Calu3 (cell line): ENCODE measurements around the gene RIMKLB. TPM values are rescaled to one million over a fixed set of nuclear protein-coding genes. Genes with fewer than 3 reads are reported as not detected.

ENCODE experiments used
- BruUV-seq: library from RNA; stranded (reverse); fragments of 400-500 nt; replicated peaks from 2 replicates; lab custom pipeline; 2021; lab: Mats Ljungman, UMichigan
- CTCF ChIA-PET: fragments of 300-600 bp; sonication (Branson Sonifier 250); formaldehyde crosslinking; loops from one replicate; lab custom pipeline; 2022; ENCODE audit warnings: antibody characterized with exemption; lab: Charles Lee
- DNase-seq: peaks from one replicate; pipeline ENCODE4 v3.0.0; 2022
- H3K27ac Mint-ChIP-seq: one replicate; pipeline ENCODE4 v1.8.0; 2022; ENCODE audit warnings: mixed read lengths; ENCODE audit not compliant: unreplicated experiment
- H3K27me3 Mint-ChIP-seq: one replicate; pipeline ENCODE4 v1.8.0; 2022; ENCODE audit warnings: mixed read lengths; ENCODE audit not compliant: unreplicated experiment
- H3K36me3 Mint-ChIP-seq: one replicate; pipeline ENCODE4 v1.8.0; 2022; ENCODE audit warnings: mild to moderate bottlenecking, moderate library complexity, mixed read lengths; ENCODE audit not compliant: insufficient read depth, unreplicated experiment
- H3K4me1 Mint-ChIP-seq: one replicate; pipeline ENCODE4 v1.8.0; 2022; ENCODE audit warnings: mild to moderate bottlenecking, low read depth, mixed read lengths; ENCODE audit not compliant: unreplicated experiment
- H3K4me3 Mint-ChIP-seq: one replicate; pipeline ENCODE4 v1.8.0; 2022; ENCODE audit warnings: mild to moderate bottlenecking, low read depth, moderate library complexity, mixed read lengths; ENCODE audit not compliant: unreplicated experiment
- H3K9me3 Mint-ChIP-seq: one replicate; pipeline ENCODE4 v1.8.0; 2022; ENCODE audit warnings: low read depth, mixed read lengths; ENCODE audit not compliant: unreplicated experiment
- intact Hi-C: fragments of 100-400 bp; cut with micrococcal nuclease; formaldehyde crosslinking; loops from one replicate; pipeline ENCODE4 v1.10.0; 2022; ENCODE audit not compliant: unreplicated experiment
- total RNA-seq: library from RNA; stranded (reverse); gene quantifications from 2 replicates; pipeline ENCODE4 v1.2.3, GENCODE V29; 2022
- TF ChIP-seq, protein P1 (sequence below): fragments of 200-600 bp; IDR thresholded peaks from one replicate; pipeline ENCODE4 v1.8.0; 2022; ENCODE audit warnings: antibody characterized with exemption; ENCODE audit not compliant: unreplicated experiment

RIMKLB gene
- total RNA-seq, 1 experiment from 2014 or later, result 36.3 TPM

DNA sequence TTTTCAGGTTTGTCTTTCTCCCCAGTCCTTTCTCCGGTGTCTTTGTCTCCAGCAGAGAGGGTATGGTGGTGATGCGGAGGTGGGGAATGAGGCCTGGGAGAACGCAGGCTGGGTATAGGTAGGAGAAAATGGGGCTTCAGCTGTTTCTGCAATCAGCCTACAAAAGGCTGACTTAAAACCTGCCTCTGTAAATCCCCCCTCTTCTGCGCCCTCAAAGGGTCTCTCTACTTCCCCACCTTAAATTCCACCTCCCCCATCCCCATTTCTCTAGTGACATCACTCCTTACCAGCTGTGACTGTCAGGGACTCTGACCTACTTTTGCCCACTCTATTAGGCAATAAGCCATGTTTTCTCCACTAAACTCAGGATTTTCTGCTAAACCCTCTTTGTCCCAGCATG lies 8.1 kb upstream of the RIMKLB start:
- H3K4me3 Mint-ChIP-seq, result no peak overlapping the region
- BruUV-seq, result no TSS peak
- intact Hi-C loops, result no loop called here
- DNase-seq, result no peak
- TF ChIP-seq, protein P1, sequence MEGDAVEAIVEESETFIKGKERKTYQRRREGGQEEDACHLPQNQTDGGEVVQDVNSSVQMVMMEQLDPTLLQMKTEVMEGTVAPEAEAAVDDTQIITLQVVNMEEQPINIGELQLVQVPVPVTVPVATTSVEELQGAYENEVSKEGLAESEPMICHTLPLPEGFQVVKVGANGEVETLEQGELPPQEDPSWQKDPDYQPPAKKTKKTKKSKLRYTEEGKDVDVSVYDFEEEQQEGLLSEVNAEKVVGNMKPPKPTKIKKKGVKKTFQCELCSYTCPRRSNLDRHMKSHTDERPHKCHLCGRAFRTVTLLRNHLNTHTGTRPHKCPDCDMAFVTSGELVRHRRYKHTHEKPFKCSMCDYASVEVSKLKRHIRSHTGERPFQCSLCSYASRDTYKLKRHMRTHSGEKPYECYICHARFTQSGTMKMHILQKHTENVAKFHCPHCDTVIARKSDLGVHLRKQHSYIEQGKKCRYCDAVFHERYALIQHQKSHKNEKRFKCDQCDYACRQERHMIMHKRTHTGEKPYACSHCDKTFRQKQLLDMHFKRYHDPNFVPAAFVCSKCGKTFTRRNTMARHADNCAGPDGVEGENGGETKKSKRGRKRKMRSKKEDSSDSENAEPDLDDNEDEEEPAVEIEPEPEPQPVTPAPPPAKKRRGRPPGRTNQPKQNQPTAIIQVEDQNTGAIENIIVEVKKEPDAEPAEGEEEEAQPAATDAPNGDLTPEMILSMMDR, result no peak
- H3K9me3 Mint-ChIP-seq, result no peaks in the 10 kb centered on the region
- H3K36me3 Mint-ChIP-seq, result no peaks in the 10 kb centered on the region
- H3K27ac Mint-ChIP-seq, result no peak overlapping the region
- CTCF ChIA-PET, result interaction anchor here (0.6 kb wide), 1 partner anchor 31 kb away, joined by 3 read pairs; no protein-coding TSS in a partner anchor
- H3K27me3 Mint-ChIP-seq, result no peaks in the 10 kb centered on the region
- H3K4me1 Mint-ChIP-seq, result no peaks in the 10 kb centered on the region

GRCh38 chr12:8692573-8692972 lies 5.2 kb upstream of the RIMKLB start:
- CTCF ChIA-PET, result interaction anchor here (0.8 kb wide), 1 partner anchor 308 kb away, joined by 3 read pairs; no protein-coding TSS in a partner anchor
- DNase-seq, result no peak
- Mint-ChIP-seq H3K27me3 (no peaks in the 10 kb centered on the region), H3K4me1 (peaks cover 10% of the 10 kb centered on the region), H3K27ac (no peak overlapping the region), H3K36me3 (peaks cover 12% of the 10 kb centered on the region), H3K9me3 (no peaks in the 10 kb centered on the region), H3K4me3 (no peak overlapping the region)
- TF ChIP-seq, protein P1, result no peak
- intact Hi-C loops, result no loop called here
- BruUV-seq, result no TSS peak

DNA sequence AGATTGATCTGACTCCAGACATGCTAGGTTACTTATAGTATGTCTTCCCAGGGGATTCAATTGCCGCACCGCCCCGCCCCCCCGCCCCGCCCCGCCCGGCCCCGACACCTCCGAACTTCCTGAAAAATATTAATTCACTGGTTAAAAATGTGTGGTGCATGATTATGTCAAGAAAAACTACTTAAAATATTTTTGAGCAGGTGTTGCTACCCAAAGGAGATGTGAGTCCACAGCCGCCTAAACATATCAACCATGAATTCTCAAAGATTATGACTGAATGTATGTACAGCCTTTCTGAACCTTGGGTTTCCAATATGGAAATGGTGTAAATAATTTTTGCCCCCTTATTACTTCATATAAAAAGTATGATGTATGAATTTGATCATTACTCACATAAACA lies 2.7 kb upstream of the RIMKLB start:
- no peak overlapping the region for H3K27ac Mint-ChIP-seq
- peaks cover 28% of the 10 kb centered on the region for H3K36me3 Mint-ChIP-seq
- peaks cover 19% of the 10 kb centered on the region for H3K4me1 Mint-ChIP-seq
- CTCF ChIA-PET, result no interaction called here
- DNase-seq, result no peak
- H3K27me3 Mint-ChIP-seq, result no peaks in the 10 kb centered on the region
- TF ChIP-seq, protein P1, result no peak
- intact Hi-C loops, result no loop called here
- no TSS peak for BruUV-seq
- H3K9me3 Mint-ChIP-seq, result no peaks in the 10 kb centered on the region
- no peak overlapping the region for H3K4me3 Mint-ChIP-seq

DNA sequence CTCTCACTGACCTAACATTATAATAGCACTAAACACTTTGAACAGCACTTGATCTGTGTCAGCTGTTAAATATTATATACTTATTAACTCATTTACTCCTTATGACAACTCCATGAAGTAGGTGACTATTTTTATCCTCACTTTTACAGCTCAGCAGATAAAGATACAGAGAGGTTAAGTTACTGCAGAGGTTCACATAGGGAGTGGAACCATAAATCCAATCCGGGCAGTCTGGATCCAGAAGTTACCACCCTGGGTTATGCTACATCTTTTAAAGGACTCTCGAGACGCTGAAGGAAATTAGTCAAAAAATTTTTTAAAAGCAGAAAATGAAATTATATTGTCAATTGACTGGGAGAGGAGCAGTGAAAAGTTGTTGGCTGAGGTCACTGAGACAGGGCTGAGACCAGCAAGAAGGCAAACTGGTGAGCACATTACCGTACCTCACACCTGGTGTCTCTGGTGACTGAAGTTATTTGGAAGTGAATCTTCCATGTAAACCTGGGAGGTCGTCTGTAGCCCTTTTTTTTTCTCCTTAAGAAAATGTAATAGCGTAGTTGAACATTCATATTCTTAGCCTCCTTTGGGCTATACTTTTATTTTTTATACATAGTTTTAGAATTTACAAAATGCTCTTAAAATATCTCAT lies 1.2 kb upstream of the RIMKLB start:
- peaks cover 28% of the 10 kb centered on the region for H3K36me3 Mint-ChIP-seq
- CTCF ChIA-PET, result no interaction called here
- H3K27ac Mint-ChIP-seq, result peak overlapping the region; percentile 60
- no peak for DNase-seq
- no TSS peak for BruUV-seq
- H3K4me1 Mint-ChIP-seq, result peaks cover 26% of the 10 kb centered on the region
- TF ChIP-seq, protein P1, result no peak
- intact Hi-C loops, result no loop called here
- H3K4me3 Mint-ChIP-seq, result peak overlapping the region; percentile 97
- no peaks in the 10 kb centered on the region for H3K27me3 Mint-ChIP-seq
- no peaks in the 10 kb centered on the region for H3K9me3 Mint-ChIP-seq
